DMS 273 treated with DMSO at 0.1 percent for 48 hours (cell line): ENCODE measurements around the gene MOG.
"Not testable (repeated sequence)": the region's sequence is repeated elsewhere in the genome, so short reads cannot be mapped to it uniquely, and the experiment has no call there.

Experiments used
- DNase-seq: peaks from one replicate; lab custom pipeline; 2025; lab: John Stamatoyannopoulos, UW

Gene MOG

GRCh38 chr6:29641430-29642148 lies 15.3 kb upstream of the MOG start:
- DNase-seq, result no peak

- peak; percentile 6 for DNase-seq
These were observed 8.8 kb upstream of the MOG start for GRCh38 chr6:29647927-29648642.

- DNase-seq, result peak; percentile 94
These were observed 6.9 kb upstream of the MOG start for GRCh38 chr6:29649701-29650673.

GRCh38 chr6:29651413-29652197 lies 5.3 kb upstream of the MOG start:
- DNase-seq, result peak; percentile 11

- DNase-seq, result no peak
These were observed 4.7 kb upstream of the MOG start for GRCh38 chr6:29652198-29652584.

GRCh38 chr6:29653452-29654038 lies 3.3 kb upstream of the MOG start:
- DNase-seq, result peak; percentile 36

GRCh38 chr6:29655658-29656057 lies 1.2 kb upstream of the MOG start:
- no peak for DNase-seq

- DNase-seq, result no peak
These were observed 735 bp upstream of the MOG start for GRCh38 chr6:29656157-29656556.

GRCh38 chr6:29661071-29661470 lies 4.2 kb downstream of the MOG start:
- DNase-seq, result no peak

GRCh38 chr6:29661502-29662141 lies 4.7 kb downstream of the MOG start:
- DNase-seq, result not testable (repeated sequence)

GRCh38 chr6:29663300-29664042 lies 6.6 kb downstream of the MOG start:
- DNase-seq, result no peak

GRCh38 chr6:29665942-29666825 lies 9.3 kb downstream of the MOG start:
- no peak for DNase-seq

- no peak for DNase-seq
These were observed 9.9 kb downstream of the MOG start for GRCh38 chr6:29666826-29667130.

GRCh38 chr6:29667158-29667557 lies 10.3 kb downstream of the MOG start:
- DNase-seq, result no peak

GRCh38 chr6:29671026-29671425 lies 14.1 kb downstream of the MOG start:
- no peak for DNase-seq

GRCh38 chr6:29672116-29672515 lies 15.2 kb downstream of the MOG start:
- DNase-seq, result not testable (repeated sequence)

GRCh38 chr6:29673161-29673560 lies 16.3 kb downstream of the MOG start:
- DNase-seq, result no peak

GRCh38 chr6:29674008-29674407 lies 17.1 kb downstream of the MOG start:
- no peak for DNase-seq

GRCh38 chr6:29675561-29675960 lies 18.7 kb downstream of the MOG start:
- no peak for DNase-seq
